NCI-H2081 (cell line): ENCODE data around the gene HDAC7.
A peak's percentile ranks its signal among the peaks of the same experiment; 100 is the strongest.
"Not testable (repeated sequence)": the region's sequence is repeated elsewhere in the genome, so short reads cannot be mapped to it uniquely, and the experiment has no call there.

Source experiments
- DNase-seq, 2 experiments: peaks; one replicate each; lab custom pipeline; 2025; lab: John Stamatoyannopoulos, UW

The HDAC7 gene

GRCh38 chr12:47812797-47813510 lies 6.7 kb downstream of the HDAC7 start:
- no peak for DNase-seq

GRCh38 chr12:47811581-47812484 lies 7.9 kb downstream of the HDAC7 start:
- DNase-seq = no peak

GRCh38 chr12:47811072-47811396 lies 8.7 kb downstream of the HDAC7 start:
- no peak for DNase-seq

GRCh38 chr12:47809518-47809917 lies 10.2 kb downstream of the HDAC7 start:
- not testable (repeated sequence) for DNase-seq

GRCh38 chr12:47808574-47809365 lies 10.9 kb downstream of the HDAC7 start:
- DNase-seq = no peak

GRCh38 chr12:47808050-47808449 lies 11.7 kb downstream of the HDAC7 start:
- peak; percentile 49 to 50 for DNase-seq

- no peak for DNase-seq
Measured at GRCh38 chr12:47807338-47807737, 12.4 kb downstream of the HDAC7 start.

- no peak for DNase-seq
Measured at GRCh38 chr12:47805417-47805816, 14.3 kb downstream of the HDAC7 start.

- DNase-seq = no peak
Measured at GRCh38 chr12:47804171-47804570, 15.5 kb downstream of the HDAC7 start.

- DNase-seq = no peak
Measured at GRCh38 chr12:47803191-47803875, 16.4 kb downstream of the HDAC7 start.

GRCh38 chr12:47802312-47802711 lies 17.4 kb downstream of the HDAC7 start:
- DNase-seq = no peak

GRCh38 chr12:47801904-47802246 lies 17.8 kb downstream of the HDAC7 start:
- DNase-seq = no peak

GRCh38 chr12:47801170-47801903 lies 18.4 kb downstream of the HDAC7 start:
- no peak for DNase-seq

GRCh38 chr12:47800582-47800981 lies 19.1 kb downstream of the HDAC7 start:
- no peak for DNase-seq

GRCh38 chr12:47799357-47799955 lies 20.2 kb downstream of the HDAC7 start:
- no peak for DNase-seq

- DNase-seq = no peak
Measured at GRCh38 chr12:47798382-47798948, 21.2 kb downstream of the HDAC7 start.

GRCh38 chr12:47797441-47797840 lies 22.3 kb downstream of the HDAC7 start:
- DNase-seq = peak in 1 of 2 experiments; percentile 11

- no peak for DNase-seq
Measured at GRCh38 chr12:47795814-47796411, 23.8 kb downstream of the HDAC7 start.

- DNase-seq = no peak
Measured at GRCh38 chr12:47795121-47795813, 24.4 kb downstream of the HDAC7 start.

- no peak for DNase-seq
Measured at GRCh38 chr12:47794679-47795078, 25.0 kb downstream of the HDAC7 start.
